ENCODE measurements around the gene SNX14.
"Not testable (repeated sequence)": the region's sequence is repeated elsewhere in the genome, so short reads cannot be mapped to it uniquely, and the experiment has no call there.

SNX14 gene

DNA sequence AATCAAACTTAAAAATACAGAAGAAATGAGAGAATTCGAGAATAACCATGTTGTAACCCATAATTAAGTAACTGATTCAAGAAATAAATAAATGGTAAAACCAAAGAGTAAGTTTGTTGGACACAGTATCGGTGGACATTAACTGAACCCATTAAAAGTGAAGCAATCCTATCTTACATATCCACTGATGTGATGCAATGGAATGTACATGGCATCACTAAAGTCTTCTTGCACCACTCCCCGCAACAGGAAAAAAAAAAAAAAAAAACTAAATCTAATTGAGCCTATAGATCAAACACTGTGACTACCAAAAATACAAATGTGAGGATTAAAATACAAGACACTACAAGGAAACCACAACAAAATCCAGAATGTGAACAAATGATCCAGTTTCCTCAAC is 7.9 kb downstream of the SNX14 start:
- no peak for DNase-seq

DNA sequence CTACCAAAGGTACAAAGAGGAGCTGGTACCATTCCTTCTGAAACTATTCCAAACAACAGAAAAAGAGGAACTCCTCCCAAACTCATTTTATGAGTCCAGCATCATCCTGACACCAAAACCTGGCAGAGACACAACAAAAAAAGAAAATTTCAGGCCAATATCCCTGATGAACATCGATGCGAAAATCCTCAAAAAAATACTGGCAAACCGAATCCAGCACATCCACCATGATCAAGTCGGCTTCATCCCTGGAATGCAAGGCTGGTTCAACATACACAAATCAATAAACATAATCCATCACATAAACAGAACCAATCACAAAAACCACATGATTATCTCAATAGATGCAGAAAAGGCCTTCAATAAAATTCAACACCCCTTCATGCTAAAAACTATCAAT is 10.8 kb downstream of the SNX14 start:
- not testable (repeated sequence) for DNase-seq

DNA sequence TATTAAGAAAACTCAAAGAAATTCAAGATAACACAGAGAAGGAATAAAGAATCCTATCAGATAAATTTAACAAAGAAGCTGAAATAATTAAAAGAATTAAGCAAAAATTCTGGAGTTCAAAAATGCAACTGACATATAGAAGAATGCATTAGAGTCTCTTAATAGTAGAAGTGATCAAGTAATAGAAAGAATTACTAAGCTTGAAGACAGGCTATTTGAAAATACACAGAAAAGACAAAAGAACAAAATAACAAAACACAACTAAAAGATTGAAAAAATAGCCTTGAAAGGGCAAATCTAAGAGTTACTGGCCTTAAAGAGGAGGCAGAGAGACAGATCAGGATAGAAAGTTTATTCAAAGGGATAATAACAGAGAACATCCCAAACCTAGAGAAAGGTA is 12.1 kb downstream of the SNX14 start:
- no peak for DNase-seq

DNA sequence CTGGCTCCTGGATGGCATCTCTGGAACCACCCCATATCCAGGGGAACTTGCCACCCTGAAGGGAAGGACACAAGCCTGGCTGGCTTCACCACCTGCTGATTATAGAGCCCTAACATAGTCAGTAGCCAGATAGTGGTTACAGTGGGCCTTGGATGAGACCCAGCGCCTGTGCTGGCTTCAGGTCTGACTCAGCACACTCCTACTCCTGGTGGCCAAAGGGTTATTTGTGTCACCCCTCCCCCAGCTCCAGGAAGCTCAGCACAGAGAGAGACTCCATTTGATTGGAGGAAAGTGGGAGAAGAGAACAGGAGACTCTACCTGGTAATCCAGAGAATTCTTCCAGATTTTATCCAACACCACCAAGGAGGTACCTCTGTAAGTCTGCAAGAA is 12.8 kb downstream of the SNX14 start:
- DNase-seq: no peak

DNA sequence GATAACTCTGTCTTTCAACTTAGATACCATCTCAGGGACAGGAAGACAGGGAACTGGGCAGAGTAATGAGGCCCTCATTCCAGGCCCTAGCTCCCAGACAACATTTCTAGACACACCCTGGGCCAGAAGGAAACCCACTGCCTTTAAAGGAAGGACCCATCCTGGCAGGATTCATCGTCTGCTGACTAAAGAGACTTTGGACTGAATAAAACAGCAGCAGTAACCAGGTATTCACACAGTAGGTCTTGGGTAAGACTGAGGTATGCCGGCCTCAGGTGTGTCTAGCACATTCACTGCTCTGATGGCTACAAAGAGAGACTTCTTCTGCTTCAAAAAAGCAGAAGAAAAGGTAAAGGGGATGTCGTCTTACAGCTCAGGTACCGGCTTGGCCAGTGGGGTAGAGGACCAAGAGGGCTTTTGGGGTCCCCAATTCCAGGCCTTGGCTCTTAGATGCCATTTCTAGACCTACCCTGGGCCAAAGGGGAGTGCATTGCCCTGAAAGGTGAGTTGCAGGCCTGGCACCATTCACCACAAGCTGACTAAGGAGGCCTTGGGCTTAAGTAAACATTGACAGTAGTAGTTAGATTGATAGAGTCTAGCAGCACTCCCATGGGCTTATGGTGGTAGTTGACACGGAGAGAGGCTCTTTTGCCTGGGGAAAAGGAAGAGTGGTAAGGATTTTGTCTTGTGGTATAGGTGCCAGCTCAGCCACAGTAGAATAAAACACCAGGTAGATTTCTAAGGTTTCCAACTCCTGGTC is 13.4 kb downstream of the SNX14 start:
- DNase-seq: no peak

DNA sequence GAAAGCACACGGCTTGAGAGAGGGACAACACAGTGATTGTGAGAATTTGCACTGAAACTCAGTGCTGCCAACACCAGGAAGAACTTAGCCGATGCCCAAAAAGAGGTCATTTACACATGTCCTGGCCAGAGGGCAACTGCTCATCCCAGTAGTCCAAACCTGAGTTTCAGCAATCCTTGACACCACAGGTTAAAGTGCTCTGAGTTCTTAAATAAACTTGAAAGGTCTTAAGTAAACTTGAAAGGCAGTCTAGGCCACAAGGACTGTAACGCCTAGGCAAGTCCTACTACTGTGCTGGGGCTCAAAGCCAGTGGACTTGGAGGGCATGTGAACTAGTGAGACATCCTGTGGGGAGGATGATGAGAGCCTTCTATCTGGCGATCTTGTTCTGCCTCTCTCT is 14.1 kb downstream of the SNX14 start:
- no peak for DNase-seq

DNA sequence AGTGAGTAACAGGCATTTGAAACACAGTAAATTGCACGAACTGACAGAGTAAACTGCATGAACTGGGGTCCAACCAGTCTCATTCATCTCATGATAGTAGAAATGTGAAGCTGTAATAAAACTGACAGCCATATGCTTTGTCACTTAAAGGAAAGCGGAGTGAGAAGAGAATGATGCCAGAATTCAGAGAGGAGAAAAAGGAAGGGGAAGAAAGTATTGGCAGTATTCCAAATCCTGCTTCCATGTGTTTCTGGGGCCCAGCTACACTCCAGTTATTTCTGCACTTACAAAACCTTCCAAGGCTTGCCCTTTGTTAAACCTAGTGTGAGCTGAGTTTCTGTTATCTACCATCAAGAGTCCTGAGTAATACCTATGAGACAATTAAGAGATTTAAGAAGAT is 17.2 kb downstream of the SNX14 start:
- DNase-seq: no peak

DNA sequence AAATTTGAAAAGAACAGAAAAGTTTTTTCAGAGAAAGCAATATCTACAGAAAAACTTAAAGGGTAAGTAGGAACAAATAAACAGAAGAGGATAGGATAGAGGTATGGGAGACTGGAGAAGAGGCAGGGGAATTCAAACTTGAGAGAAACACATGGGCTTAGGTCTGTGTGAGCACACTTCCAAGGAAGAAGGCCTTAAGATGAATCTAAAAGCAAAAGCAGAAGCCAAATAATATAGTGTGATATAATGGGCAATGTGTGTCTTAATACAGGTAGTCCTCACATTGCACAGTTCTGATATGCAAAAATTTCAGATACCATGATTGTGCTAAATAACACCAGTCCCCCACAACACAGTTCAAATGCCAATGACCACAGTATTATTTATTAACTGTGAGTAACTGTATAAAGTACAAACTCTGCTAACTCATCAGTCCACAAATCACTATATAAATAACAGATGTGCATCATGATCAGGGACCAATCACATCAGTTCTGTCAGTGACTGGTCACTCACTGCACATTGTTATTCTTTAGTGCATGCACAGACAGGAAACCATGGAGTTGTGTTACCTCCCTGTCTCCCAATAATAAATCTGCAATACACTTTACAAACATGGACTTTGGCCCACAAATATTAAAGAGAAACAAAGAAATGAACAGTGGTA is 18.6 kb downstream of the SNX14 start:
- no peak for DNase-seq

DNA sequence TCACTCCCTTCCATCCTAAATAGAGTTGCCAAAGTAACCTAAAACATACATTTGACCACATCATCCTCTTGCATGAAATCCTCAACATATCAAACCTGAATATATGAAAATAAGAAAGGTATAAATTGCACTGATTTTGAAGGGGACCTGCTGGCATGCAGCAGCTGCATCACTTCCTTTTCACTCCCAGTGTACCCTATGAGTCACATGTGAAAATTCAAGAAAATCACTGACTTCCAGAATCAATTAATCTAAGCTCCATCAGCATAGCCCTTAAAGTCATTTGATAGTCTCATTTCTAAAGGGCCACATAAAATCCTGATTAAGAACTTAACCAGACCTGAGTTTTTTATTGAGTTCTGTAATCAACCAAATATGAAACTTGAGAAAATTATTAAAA is 24.3 kb downstream of the SNX14 start:
- no peak for DNase-seq

DNA sequence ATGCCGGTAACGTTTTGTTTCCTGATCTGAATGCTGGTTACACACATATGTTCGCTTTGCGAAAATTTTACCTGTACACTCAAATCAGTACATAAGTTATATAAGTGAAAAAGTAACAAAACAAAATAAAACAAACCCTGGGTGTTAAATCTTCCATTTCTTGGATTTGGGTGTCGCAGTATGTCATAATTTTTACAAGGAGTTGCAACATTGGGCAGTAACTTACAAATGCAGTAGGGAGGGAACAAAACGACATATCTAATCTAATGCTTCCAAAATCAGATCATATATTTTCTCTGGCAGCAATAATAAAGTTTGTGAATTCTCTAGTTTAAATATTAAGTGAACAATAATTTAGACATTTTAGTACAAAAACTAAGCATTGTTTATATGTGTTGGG is 25.2 kb downstream of the SNX14 start:
- DNase-seq: no peak

DNA sequence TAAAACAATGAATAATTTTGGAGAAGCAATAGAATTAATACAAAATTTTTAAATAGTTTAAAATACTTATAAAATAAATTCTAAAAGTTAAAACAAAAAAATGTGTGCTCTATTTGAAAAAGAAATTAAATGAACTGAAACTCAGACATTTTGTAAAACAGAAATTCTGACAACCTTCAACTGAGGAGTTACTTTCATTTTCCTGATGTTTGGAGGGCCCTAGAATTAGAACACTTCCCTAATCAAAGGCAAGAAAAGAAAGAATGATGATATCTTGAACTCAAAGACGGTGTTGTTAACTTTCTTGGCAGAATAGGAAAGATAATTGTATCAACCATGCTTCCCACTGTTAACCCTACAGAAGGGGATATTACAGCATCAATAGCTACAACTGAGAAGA is 27.9 kb downstream of the SNX14 start:
- no peak for DNase-seq

DNA sequence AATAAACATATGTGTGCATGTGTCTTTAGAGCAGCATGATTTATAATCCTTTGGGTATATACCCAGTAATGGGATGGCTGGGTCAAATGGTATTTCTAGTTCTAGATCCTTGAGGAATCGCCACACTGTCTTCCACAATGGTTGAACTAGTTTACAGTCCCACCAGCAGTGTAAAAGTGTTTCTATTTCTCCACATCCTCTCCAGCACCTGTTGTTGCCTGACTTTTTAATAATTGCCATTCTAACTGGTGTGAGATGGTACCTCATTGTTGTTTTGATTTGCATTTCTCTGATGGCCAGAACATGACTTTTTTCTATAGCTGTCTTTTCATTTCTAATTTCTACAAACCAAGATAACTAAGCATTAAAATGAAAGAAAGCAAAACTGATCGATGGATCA is 29.4 kb downstream of the SNX14 start:
- not testable (repeated sequence) for DNase-seq

DNA sequence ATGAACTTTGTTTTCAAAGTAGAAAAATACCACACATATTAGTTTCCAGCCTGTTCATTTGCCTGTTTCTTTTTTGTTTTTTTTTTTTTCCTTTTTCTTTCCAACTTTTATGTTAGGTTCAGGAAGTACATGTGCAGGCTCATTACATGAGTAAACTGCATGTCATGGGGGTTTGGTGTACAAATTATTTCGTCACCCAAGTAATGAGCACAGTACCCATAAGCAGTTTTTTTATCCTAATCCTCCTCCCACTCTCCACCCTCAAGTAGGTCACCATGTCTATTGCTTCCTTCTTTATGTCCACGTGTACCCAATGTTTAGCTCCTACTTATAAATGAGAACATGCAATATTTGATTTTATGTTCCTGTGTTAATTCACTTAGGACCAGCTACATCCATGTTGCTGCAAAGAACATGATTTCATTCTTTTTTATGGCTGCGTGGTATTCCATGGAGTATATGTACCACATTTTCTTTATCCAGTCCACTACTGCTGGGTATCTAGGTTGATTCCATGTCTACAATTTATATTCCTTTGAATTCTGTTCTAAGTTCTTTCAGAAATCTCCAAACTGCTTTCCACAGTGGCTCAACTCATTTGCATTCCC is 31.8 kb downstream of the SNX14 start:
- DNase-seq: no peak

DNA sequence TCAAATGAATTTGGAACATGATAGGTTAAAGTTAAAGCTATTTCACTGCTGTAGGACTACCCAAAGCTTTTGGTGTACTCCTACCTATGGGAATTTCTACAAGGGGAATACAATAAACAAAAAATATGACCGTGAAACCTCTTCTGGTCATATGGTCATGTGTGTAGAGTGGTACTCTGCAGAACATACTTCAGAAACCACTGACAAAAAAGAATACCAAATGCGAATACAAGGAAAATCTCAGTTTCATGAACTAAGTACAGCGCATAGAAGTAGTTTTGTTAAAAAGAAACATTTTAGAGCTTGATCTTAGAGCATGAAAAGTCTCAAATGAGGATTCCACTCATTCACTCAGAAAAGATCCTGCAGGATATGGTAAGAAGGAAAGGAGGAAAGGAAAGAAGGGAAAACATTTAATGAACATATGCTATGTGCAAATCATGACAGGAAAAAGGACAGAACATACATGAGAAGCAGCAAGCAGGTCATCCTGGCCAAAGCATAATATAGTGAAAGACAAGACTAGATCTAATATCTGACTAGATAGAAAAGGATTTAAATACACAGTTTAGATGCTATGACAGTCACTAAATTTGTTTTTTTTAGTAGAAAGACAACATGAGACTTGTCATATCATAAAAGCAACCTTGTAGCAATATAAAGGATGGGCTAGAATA is 36.5 kb downstream of the SNX14 start:
- DNase-seq: no peak

DNA sequence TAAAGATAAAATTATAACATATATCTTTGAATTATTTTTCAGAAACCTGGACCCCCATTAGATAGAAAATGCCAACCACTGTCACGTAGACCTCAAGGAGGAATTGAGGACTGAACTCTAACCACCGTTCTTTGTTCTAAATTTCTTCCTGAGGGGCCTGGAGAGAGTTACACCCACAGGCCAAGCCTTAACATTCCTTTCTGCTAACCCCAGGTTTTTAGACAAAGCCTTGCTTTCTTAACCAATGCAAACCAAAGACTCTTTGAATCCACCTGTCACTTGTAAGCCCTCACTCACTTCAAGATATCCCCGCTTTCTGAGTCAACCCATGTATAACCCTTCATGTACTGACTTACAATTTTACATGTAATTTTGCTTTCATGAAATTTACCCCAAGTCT is 41.0 kb downstream of the SNX14 start:
- DNase-seq: no peak

DNA sequence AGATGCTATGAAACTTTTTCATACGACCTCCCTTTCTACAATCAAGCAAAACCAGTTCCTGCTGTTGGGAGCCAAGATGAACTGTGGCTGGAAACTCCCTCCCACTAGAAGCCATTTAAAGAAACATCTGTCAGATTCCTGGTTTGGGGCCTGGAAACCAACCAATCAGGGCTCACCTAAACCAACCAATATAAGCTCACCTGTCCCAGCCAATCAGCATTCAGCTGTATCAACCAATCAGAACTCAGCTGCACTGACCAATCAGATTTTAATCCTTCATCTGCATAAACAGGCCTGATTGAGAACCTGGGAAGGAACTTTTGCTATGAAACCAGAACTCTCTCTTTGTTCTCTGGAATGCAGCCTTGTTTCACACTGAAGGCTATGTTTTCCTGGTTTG is 42.4 kb downstream of the SNX14 start:
- peak in 1 of 2 donors; percentile 4 for DNase-seq

DNA sequence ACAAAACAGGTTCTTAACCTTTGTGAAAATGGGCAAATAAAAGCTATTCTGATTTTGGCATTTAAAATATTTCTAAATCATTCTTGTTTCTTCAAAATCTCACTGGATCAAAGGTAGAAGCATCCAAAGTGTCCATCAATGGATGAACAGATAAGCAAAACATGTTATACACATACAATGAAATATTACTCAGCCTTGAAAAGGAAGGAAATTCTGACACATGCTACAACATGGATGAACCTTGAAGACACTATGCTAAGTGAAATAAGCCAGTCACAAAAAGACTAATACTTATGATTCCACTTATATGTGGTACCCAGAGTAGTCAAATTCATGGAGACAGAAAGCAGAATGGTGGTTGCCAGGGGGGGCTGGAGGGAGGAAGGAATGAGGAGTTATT is 45.9 kb downstream of the SNX14 start:
- no peak for DNase-seq

DNA sequence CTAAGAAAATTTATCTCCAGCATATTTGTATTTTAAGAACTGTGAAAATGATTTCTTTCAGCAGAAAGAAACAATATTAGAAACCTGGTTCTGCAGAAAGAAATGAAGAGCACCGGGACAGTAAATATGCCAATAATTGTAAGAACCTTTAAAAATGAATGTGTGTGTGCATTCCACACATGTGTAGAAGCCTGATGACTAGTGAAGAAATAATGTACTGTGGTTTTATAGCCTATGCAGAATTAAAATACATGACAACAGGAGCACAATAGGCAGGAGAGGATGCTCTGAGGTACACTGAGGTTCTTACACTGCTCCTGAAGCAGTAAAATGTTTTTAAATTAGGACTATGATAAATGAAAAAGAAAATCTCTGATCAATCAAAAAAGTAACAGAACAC is 48.9 kb downstream of the SNX14 start:
- DNase-seq: no peak

DNA sequence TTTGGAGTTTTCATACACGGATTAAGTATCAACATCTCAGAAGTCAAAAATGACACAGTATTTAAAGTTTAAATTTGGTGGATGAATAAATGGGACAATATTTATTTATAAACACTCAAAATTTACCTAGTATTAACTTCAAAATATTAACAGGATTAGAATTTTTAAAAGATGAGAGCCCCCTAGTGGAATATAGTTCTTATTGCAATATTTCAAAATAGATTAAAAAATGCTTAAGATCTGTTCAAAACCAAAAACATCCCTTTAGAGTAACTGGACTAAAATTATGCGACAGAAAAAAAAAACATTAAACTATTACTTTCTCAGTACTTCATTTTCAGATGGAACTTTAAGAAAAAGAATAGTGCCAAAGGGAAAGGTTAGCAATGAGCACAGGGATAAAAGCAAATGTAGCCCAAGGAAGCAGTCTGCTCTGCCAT is 56.6 kb downstream of the SNX14 start:
- DNase-seq: no peak

DNA sequence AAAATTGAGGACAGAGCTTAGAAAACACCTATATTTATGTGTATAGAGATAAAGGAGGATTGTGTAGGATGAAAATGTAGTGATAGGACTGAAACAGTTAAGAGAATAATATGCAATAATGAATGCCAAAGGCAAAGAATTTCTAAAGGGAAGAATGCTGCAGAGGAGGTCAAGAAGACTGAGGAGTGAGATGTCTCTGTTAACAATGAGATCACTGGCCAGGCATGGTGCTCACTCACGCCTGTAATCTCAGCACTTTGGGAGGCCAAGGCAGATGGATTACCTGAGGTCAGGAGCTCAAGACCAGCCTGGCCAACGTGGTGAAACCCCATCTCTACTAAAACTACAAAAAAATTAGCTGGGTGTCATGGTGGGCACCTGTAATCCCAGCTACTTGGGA is 69.4 kb downstream of the SNX14 start:
- DNase-seq: not testable (repeated sequence)

DNA sequence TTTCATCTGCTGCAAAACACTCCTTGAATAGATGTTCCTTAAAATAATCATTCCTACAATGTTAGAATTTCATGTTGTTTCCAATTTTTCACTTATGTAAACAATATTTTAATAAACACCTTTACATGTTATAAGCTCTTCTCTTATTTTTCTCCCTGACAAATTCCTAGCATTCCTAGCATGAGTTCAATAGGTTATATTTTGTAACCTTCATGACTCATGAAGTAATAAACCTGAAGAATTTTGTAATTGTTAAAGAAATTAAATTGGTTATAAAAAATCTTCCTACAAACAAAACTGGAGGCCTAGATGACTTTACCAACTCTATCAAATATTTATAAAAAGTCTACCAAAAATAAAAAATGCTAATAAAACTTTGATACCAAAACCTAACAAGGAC is 77.5 kb downstream of the SNX14 start:
- DNase-seq: no peak

DNA sequence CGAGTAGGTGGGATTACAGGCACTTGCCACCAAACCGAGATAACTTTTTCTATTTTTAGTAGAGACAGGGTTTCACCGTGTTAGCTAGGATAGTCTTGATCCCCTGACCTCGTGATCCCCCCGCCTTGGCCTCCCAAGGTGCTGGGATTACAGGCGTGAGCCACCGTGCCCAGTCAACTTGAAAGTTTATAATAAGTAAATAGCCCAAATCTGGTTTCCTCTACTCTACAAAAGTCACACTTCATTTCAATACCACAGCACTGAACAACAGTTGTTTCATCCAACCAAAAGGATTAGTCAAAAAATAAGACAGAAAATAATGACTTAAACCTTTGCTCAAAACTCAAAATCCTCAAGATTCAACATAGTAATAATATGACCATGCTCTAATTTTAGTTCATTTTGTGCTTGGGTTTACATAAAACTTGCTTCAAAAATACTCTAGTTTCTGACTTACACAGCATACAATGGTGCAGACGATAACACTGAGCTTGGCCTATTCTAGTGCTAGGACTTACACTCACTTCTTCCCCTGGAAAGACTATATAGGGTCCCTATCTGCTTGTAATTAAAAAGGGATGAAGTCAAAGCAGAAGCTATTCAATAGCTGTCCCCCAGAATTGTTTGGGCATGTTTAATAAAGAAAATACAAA is 87.1 kb downstream of the SNX14 start:
- DNase-seq: no peak

DNA sequence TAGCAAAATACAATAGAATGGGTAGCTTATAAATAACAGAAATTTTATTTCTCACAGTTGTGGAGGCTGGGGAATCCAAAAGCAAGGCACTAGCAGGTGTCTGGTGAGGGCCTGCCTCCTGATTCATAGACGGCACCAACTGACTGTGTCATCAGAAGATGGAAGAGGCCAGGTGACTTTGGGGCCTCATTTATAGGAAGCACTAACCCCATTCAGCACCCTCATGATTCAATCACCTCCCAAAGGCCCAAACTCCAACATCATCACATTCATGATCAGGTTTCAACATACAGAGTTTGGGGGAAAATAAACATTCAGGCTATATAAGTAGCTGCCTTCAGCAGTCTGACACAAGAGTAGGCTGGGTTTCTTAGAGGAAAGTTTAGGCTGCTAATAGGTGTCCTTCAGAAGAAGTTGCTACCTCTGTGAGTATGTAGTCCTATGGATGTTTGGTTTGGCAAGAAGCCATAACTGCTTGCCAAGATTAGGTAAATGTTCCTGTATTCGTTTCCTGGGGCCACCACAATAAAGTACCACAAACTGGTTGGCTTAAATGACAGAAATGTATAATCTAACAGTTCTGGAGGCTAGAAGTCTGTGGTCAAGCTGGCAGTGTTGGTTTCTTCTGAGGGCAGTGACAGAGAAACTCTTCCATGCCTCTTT is 94.9 kb downstream of the SNX14 start:
- DNase-seq: no peak

Measured in CD4-positive, alpha-beta T cell treated with Interleukin-1 beta for 1 hour (primary cell).